T-helper 1 cell treated with Interleukin-12 subunit alpha and Interleukin-12 subunit beta and Interleukin-4 antibody, amounts not matched to agents 30 ng/mL and 1 ng/mL, for 36 hours (primary cell): ENCODE results near the gene CCM2. TPM values are rescaled to one million over a fixed set of nuclear protein-coding genes. Genes with fewer than 3 reads are reported as not detected.

ENCODE experiments used
- intact Hi-C: fragments of 100-400 bp; cut with micrococcal nuclease; formaldehyde crosslinking; loops from one replicate; pipeline ENCODE4 v1.15.1; 2024
- total RNA-seq: library from RNA; stranded (reverse); gene quantifications from 2 replicates; pipeline ENCODE4 v1.2.3, GENCODE V29; 2022

Gene CCM2
- total RNA-seq, 1 donor from 2014 or later, result 118 TPM

DNA sequence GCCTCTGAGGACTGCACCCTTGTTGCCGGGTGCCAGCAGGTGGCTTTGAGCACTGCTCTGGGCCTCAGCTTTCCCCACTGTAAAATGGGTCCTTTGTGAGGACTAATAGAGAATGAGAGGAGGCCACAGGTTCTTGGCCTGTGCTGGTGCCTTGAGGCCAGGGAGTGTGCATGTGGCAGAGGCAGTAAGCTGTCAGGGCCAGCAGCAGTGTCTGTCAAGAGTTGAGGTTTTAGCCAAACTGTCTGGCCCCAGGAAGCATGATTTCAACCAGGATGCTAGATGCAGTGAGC, 75.3 kb downstream of the CCM2 start:
- intact Hi-C loops, result no loop called here

DNA sequence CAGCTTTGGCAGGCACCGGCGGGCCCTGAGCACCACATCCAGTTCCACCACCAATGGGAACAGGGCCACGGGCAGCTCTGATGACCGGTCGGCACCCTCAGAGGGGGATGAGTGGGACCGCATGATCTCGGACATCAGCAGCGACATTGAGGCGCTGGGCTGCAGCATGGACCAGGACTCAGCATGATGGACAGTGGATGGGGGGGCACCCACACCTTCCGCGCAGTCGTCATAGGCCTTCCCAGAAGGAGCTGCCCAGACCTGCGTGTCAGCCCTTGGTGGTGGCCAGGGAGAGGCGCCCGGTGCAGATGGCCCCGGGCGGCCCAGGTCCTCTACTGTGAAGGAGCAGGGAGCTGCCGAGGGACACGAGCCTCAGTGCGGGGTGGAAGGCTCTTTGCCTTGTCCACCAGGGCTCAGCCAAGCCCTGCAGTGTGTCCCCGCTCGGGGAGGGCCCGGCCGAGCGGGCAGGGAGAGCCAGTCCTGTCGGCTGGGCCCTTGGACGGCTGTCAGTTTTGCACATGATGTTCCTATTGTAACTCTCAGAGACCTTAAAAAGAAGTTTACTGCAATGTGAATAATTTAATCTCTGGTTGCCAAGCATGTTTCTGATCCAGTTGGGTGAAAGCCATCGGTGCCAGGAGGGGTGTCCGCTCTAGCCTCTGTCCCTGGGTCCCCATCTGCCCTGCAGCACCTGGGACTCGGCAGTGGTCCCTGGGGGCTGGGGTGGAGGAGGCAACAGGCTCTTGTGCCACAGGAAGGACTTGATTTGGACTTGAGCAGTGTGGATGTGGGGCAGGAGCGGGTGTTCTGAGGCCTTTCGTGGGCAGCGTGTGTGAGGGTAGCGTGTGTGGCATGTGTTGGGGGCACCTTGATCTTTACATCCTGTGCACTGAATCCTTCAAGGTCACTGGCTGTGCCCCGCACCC, 76.1 kb downstream of the CCM2 start:
- intact Hi-C loops, result no loop called here

DNA sequence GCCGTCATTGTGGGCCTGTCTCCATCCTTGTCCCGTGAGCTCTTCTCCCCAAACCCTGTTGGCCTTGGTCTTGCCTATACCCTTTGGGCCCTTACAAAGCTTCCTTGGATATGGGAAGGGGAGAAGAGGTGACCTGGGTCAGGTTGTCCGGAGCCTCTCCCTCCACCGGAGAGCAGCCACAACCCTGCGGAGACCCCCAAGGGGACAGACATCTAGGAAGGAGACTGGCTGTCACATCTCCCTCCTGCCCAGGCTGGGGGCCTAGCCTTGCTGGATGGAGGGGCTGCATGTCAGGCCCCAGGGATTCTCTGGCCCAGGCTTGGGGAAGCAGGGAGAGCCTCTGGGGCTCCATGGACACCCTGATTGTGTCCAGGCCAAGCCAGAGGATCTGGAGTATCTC, 76.9 kb downstream of the CCM2 start:
- intact Hi-C loops, result no loop called here

DNA sequence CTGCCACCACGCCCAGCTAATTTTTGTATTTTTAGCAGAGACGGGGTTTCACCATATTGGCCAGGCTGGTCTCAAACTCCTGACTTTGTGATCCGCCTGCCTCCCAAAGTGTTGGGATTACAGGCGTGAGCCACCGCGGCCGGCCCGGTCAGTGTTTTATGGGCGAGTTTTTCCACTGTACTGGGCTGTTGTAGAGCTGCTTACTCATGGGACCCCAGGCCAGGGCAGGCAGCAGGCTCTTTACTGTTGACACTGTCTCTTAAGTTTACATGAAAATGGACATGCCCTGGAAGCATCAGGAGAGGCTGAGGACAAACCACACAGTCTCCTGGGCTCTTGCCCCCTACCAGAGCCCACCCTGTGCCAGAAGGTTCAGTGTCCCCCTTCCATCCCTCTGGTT, 77.6 kb downstream of the CCM2 start:
- intact Hi-C loops, result no loop called here

DNA sequence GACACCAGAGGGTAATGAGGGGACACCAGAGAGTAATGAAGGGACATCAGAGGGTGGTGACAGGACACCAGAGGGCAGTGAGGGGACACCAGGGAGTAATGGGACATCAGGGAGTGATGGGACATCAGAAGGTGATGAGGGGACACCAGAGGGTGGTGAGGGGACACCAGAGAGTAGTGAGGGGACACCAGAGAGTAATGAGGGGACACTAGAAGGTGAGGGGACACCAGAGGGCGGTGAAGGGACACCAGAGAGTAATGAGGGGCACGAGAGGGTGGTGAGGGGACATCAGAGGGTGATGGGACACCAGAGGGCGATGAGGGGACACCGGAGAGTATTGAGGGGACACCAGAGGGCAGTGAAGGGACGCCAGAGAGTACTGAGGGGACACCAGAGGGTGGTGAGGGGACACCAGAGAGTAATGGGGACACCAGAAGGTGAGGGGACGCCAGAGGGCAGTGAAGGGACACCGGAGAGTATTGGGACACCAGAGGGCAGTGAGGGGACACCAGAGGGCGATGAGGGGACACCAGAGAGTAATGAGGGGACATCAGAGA, 78.2 kb downstream of the CCM2 start:
- intact Hi-C loops, result no loop called here

DNA sequence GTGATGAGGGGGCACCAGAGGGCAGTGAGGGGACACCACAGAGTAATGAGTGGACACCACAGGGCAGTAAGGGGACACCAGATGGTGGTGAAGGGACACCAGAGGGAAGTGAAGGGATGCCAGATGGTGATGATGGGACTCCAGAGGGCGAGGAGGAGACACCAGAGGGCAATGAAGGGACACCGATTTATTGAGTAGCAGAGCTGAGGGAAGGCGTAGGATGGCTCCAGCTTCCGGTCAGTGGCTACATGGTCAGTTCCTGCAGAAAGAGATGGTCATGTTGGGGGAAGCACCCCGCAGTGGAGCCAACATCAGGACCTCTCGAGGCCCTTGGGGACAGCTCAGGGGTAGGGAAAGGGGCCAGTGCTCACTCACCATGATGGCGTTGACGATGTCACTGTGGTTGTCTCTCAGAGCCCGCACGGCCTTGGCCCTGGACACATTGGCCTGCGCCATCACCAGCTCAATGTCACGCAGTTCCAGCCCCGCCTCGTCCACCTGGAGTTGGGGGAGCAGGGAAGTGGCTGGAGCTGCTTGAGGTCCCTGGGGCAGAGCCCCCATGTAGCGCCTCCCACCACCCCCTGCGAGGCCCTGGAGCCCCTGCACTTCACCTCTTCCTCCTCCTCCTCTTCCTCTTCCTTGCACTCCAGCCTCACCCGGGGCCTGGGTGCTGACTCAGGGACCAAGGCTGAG, 80.4 kb downstream of the CCM2 start:
- intact Hi-C loops, result loop anchor here (1.0 kb wide), 1 partner anchor 56 kb away; no protein-coding TSS in a partner anchor

DNA sequence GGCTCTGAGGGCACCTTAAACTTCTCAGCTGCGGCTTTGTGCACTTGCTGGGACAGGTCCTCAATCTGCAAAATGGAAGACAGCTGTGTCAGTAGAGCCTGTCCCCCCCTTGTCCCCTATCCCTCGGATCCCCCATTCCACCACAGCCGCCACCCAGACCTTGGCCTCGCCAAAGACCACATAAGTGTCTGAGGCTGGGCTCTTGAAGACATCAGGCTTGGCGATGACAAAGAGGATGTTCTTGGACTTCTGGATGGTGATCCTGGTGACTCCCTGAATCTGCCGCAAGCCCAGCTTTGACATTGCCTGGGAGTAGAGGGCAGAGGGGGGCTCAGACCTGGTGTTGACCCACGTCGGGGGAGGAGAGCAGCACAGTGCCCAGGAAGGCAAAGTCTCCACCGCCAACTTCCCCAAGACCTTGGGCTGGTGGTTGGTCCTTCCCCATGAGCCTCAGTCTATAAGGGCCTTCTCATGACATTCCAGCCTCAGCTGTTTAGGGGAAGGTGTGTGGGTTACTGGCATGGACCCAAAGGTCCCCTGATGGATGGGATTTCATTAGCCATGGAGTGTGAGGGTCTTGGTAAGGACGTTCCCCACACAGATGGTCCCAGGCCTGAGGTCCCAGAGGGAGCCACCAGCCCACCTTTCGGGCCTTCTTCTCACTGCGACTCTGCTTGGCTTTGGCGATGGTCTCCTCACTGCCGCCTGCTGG, 81.1 kb downstream of the CCM2 start:
- intact Hi-C loops, result loop anchor here (1.0 kb wide), 1 partner anchor 55 kb away; no protein-coding TSS in a partner anchor

DNA sequence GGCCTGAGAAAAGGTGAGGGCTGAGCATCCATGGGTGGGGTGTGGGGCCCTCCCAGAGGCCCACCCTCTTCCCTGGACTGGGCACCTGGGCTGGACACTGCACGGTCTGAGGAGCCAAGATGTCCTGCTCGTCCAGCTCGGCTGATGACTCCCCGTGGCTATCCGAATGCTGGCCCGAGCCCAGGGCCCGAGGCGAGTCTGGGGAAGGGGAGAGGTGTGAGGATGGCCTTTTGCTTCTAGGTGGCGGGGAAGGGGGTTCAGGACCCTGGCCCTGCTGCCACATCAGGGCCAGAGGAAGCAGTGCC, 81.6 kb downstream of the CCM2 start:
- intact Hi-C loops, result no loop called here

DNA sequence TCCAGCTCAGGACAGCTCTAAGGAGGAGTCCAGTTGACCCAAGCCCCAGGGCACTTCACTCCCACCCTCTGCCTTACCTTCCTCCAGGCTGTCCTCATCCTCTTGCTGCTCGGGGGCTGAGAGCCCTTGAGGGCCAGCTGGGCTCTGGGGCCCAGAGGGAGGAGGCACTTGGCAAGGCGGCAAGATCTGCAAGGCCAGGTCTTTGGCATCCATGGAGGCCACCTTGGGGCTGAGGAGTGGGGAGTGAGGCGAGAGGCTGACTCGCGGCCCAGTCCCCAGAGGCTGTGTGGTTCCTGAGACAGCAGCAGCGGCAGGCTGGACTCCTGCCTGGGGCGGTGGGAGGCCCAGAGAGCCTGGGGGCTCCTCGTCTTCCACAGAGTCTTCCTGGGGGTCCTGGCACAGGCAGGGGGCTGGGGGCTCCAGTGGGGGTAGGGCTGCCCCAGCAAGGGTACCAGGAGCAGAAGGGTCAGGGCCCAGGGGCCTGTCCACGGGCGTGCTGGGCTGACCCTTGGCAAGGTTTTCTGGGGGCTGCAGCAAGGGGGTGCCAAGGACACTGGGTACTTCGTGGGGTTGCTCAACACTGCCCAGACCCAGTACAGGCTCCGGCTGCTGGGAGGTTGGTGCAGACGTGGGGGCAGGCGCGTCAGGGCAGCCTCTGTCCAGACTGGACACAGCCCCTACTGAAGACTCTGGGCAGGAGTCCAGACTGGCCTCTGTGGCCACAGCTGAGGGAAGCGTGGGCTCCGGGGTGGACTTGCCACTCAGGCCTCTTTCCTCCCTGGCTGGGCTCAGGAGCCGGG, 82.2 kb downstream of the CCM2 start:
- intact Hi-C loops, result no loop called here

DNA sequence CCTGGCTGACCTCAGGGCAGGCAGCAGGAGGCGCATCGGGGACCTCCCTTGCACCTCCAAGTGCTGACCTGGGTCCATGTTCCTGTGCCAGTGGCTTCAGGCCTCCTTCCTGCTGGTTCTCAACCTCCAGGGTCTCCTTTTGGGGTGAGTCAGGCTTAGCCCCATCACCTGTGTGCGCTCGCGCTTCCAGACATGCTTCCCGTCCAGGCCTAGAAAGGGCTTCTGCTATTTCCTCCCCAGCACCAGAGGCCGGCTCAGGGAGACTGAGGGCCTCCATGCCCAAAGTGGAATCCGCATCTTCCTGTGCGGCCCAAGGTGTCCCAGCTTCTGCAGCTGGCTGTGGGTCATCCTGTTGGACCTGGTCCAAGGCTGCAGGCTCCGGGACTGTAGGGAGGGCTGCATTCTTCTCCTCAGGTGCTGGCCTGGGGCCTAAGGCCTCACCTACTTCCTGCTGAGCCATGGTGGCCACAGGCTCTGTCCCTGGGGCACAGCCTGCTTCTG, 82.9 kb downstream of the CCM2 start:
- intact Hi-C loops, result no loop called here

DNA sequence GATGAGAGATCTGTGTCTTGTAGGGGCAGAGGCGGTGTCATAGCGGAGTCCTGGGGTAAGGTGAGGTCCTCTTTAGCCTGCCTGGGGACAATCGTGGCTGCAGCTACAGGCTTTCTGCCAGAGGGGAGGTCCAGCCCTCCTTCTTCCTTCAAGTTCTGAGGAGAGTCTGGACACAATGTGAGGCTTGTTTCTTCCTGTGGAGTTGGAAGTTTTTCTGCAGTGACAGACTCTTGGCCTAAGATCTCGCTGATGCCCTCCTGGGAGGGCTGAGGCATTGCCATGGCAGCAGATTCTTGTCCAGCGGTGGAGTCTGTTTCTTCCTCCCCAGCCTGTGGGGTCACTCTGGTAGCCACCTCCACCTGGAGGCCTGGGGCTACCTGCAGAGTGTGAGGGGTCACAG, 84.3 kb downstream of the CCM2 start:
- intact Hi-C loops, result no loop called here

DNA sequence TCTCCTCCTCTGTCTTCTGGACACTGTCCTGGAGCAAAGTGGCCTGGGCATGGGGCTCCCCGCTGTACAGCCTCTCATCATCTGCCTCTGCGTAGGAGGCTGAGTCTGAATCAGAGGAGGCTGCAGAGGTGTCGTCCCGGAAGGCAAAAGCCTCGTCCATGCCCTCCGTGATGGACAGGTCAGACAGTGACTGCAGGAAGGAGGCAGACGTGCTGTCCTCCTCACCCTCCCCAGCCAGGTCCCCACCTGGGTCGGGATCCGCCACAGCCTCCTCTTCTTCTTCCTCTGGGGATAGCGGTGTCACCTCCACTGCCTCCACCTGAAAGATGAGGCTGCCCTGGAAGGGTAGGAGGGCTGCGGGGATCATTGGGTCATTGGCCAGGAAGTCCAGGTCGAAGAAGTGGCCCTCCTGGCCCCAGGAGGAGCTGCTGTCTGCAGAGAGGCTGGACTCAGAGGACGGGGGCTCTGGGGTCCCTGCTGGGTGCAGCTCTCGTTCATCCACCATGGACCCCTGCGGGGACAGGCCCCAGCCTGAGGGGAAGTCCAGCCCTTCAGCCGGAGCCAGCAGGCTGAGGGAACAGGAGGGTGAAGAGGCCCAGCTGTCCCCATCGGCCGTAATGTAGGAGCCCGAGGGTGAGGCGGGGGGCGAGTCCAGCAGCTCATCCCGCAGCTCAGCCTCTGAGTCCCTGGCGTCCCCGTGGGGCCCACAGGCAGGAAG, 85.1 kb downstream of the CCM2 start:
- intact Hi-C loops, result no loop called here

DNA sequence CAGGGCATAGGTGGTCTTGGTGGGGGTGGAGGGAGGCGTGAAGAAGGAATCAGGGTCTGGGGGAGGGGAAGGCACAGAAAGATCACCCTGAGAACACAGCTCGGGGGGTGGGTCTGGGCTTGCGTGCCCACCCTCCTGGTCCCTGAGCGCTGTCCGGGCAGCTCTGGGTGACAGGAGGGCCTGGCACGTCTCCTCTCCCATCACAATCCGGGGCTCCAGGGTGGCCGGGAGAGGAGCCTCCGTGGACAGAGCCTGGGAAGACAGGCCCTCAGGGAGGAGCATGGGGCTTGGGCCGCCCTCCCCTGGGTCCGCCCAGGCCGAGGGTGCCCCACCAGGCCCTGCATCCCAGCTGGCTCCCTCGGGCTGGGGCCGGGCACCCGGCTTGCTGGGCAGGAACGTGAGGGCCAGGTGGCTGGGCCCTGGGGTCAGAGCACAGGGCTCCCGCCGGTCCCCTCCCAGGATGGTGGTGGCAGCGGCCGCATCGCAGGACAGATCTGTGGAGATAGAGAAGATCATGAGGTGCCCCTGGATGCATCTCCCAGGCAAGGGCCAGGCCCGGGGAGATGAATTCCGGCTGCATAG, 85.7 kb downstream of the CCM2 start:
- intact Hi-C loops, result no loop called here

DNA sequence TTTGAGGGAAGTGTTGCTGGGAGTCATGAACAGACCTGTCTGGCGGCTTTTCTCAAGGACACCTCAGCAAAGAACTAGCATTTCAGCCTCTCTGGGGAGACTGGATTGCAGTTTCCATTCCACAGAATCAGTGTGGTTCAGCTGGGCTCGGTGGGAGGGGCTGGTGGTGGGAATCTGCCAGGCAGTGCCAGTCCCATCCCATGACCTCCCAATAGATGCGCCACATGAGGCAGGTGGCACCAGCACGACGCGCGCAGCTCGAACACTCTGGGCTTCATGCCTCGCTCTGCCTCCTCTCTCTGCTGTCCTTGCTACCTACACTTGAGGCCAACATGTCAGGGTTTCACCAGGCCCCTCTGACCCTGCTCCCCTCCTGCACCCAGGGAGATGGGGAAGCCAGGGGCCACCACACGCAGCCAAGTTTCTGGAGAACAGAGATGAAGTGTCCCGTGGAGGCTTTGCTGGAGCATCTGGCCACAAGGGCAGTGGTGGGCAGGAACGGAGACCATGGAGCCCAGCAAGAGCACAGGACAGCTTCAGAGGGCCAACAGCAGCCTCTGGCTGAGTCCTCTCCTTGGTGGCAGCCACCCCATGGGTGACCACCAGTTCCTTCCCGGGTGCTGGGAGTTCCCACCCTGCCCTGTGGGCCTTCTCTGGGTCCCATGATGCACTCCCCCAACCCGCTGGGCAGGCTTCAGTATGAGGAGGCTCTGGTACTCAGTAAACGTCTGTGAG, 86.5 kb downstream of the CCM2 start:
- intact Hi-C loops, result no loop called here

DNA sequence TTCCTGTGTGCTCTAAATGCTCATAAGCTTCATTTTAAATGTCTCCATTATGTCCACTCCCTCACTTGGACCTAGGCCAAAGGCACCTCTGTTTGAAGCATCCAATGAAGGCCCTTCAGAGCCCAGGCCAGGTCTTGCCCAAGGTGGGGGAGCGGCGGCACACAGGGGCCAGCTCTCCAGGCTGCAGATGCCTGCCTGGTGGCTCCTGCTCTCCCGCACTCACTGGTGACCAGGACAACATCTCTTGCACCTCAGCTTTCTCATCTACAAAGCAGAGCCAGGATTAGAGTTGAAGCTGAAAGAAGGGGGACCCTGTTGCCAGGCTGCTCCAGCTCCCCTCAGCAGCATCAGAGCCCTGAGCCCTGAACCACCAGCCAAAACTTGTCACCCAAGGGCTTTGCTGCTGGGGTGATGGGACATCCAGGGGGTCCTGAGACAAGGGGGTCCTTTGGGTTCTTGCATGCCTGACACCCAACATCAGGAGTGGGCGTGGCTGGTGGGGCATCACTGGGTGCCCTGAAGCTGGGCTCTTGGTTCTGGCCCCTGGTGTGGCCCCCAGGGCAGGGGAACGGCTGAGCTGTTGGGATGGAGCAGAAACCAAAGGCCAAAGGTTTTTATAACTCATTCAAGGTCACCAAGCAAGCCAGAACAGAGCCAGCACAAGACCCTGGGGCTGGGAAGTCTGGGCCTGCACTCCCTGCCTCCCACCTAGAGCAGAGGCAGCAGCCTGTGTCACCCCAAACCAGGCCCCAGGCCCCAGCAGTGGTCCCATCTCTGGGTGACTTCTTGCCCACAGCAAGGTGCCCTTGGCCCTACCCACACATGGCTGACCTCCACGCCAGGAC, 87.5 kb downstream of the CCM2 start:
- intact Hi-C loops, result loop anchor here (2.0 kb wide), 1 partner anchor 23 kb away; the partner anchor contains the start of gene TBRG4

DNA sequence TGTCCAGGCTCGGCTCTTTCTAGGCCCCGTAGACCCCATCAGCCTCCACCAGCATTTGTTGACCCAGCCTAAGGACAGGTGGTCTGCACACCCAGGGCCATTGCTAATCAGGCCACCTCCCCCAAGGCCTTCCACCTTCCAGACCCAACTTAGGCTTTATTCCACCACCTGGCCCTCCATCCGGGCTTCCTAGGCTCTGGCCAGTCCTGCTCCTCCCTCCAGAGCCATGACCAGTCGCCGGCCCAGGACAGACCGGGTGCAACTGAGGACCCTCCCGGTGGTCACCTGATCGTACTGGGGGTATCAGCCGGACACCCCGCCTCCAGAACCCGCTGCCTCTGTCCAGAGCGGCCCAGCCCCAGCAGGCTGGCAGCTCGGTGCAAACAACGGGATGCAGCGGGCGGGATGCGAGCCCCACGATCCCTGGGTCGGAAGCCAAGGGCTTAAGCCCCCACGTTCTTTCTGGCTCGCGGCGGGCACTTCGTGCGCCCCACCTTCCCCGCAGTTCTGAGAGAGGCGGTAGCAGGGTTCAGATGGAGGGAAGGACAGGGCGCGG, 88.2 kb downstream of the CCM2 start:
- intact Hi-C loops, result loop anchor here (2.0 kb wide), 1 partner anchor 23 kb away; the partner anchor contains the start of gene TBRG4

DNA sequence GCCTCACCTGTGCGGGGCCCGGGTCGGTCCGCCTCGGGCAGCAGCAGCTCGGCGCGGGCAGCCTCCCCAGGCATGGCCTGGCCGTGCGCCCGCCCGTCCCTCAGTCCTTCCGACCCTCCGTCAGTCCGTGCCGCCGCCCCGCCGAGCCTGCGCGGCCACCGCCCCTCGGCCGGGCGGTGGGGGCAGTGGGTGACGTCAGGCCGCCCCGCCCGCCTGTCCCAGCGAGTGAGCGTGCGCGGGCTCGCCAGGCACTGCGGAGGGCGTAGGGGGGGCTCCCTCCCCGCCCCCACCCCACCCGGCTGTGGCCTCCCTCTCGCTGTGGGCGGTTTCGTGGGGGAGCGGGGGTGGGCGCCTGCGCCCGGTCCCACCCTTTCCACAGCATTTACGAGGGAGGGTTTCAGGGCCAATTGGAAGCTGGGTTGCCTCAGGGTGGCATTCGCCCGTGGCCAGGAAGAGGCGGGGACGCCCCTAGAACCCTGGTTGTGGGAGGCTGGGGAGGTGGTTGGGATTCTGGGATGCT, 88.9 kb downstream of the CCM2 start, which contains the start of gene NACAD:
Gene NACAD, minus strand, starts transcription at position 149 of the 520 bp plus-strand sequence. Its CDS starts 75 bp downstream, at position 74.
- intact Hi-C loops, result loop anchor here (2.0 kb wide), 1 partner anchor 22 kb away; the partner anchor contains the start of gene TBRG4
